GM11168 (cell line): ENCODE data around the gene CTRB1.

Experiments
- in situ Hi-C: fragments of 300-500 bp; cut with MboI; formaldehyde crosslinking; loops from one replicate; pipeline ENCODE4 v1.12.0; 2022; ENCODE audit warnings: low sequenced_read_pairs; ENCODE audit not compliant: unreplicated experiment

The CTRB1 gene

GRCh38 chr16:75251280-75252048, 32.7 kb downstream of the CTRB1 start, which contains the start of gene BCAR1:
Gene BCAR1, minus strand, starts transcription at chr16:75251624. Its CDS starts 142 bp downstream, at chr16:75251482.
- in situ Hi-C loops, result no loop called here

- in situ Hi-C loops, result no loop called here
Measured at GRCh38 chr16:75252049-75252864, 33.5 kb downstream of the CTRB1 start.

- in situ Hi-C loops, result no loop called here
Measured at GRCh38 chr16:75252946-75253911, 34.4 kb downstream of the CTRB1 start.

- in situ Hi-C loops, result no loop called here
Measured at GRCh38 chr16:75254359-75254837, 35.6 kb downstream of the CTRB1 start.

- in situ Hi-C loops, result no loop called here
Measured at GRCh38 chr16:75256059-75256571, 37.3 kb downstream of the CTRB1 start.

GRCh38 chr16:75256696-75257343, 38.0 kb downstream of the CTRB1 start:
- in situ Hi-C loops, result no loop called here

- in situ Hi-C loops, result no loop called here
Measured at GRCh38 chr16:75257886-75258806, 39.4 kb downstream of the CTRB1 start.

- in situ Hi-C loops, result no loop called here
Measured at GRCh38 chr16:75258807-75259141, 40.0 kb downstream of the CTRB1 start.

GRCh38 chr16:75260851-75261589, 42.2 kb downstream of the CTRB1 start:
- in situ Hi-C loops, result loop anchor here (5.0 kb wide), 1 partner anchor 61 kb away; no protein-coding TSS in a partner anchor

GRCh38 chr16:75261590-75262078, 42.8 kb downstream of the CTRB1 start:
- in situ Hi-C loops, result loop anchor here (5.0 kb wide), 1 partner anchor 61 kb away; no protein-coding TSS in a partner anchor

- in situ Hi-C loops, result loop anchor here (5.0 kb wide), 1 partner anchor 60 kb away; no protein-coding TSS in a partner anchor
Measured at GRCh38 chr16:75262104-75262799, 43.5 kb downstream of the CTRB1 start.

GRCh38 chr16:75262800-75263127, 44.0 kb downstream of the CTRB1 start:
- in situ Hi-C loops, result loop anchor here (5.0 kb wide), 1 partner anchor 60 kb away; no protein-coding TSS in a partner anchor

GRCh38 chr16:75263291-75263962, 44.6 kb downstream of the CTRB1 start:
- in situ Hi-C loops, result loop anchor here (5.0 kb wide), 1 partner anchor 59 kb away; no protein-coding TSS in a partner anchor

GRCh38 chr16:75263963-75264445, 45.2 kb downstream of the CTRB1 start:
- in situ Hi-C loops, result loop anchor here (5.0 kb wide), 1 partner anchor 58 kb away; no protein-coding TSS in a partner anchor

- in situ Hi-C loops, result loop anchor here (5.0 kb wide), 1 partner anchor 58 kb away; no protein-coding TSS in a partner anchor
Measured at GRCh38 chr16:75264457-75264998, 45.7 kb downstream of the CTRB1 start.
